HTERT RPE-1 (cell line): ENCODE data around the gene GPR15.

Experiments
- in situ Hi-C: fragments of 300-500 bp; cut with MboI; formaldehyde crosslinking; loops from 4 replicates; pipeline ENCODE4 v1.14.3; 2020; ENCODE audit warnings: low sequenced_read_pairs

Gene GPR15

GRCh38 chr3:98531622-98532274 is at the start of gene GPR15:
GPR15 (plus strand) TSS chr3:98531978; CDS start chr3:98532034, 56 bp downstream.
- in situ Hi-C loops = no loop called here

DNA sequence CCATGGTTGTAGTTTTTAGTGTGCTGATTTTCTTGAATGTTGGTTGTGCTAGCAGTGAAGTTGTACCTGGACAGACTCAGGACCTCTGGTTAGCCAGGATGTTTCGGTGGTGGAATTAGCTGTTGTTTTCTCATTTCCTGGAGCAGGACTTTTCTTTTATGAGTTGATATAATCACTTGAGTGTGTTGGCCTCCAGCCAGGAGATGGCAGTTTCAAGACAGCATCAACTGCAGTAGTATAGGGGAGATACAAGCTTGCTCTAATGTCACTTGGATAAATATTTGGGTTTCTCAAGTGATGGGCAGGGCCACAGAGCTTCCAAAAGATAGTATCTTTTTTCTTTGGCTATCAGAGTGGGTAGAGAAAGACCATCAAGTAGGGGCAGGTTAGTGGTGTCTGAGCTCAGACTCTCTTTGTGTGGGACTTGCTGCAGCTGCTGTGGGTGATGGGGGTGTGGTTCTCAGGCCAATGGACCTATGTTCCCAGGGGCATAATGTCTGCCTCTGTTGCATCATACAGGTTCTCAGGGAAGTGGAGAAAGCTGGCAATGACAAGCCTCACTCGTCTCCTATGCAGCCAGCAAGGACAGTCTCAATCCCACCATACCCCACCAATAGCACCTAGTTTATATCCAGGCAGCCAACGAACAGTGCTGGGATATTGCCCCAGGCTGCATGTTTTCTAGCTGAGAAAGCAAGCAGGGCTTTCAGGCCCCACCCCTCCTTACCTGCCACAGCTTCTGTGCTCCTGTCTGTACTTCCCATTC is 48.9 kb upstream of the GPR15 start:
- in situ Hi-C loops = no loop called here

DNA sequence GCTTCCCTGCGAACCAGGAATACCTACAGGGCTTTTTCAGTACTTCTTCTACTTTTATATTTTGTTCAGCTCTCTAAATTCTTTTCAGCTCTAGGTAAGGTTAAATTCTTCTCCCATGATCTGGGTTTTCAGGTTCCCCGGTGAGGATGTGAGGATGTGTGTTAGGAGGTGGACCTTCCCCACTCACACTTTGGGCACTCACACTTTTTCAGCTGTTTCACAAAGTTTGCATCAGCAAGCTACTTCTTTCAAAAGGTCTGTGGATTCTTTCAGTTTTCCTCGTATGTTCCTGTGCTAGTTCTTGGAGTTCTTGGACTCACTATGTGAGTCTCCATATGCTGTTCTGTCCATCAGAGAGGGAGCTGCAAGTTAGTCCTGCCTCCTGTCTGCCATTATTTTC is 48.2 kb upstream of the GPR15 start:
- in situ Hi-C loops = no loop called here

DNA sequence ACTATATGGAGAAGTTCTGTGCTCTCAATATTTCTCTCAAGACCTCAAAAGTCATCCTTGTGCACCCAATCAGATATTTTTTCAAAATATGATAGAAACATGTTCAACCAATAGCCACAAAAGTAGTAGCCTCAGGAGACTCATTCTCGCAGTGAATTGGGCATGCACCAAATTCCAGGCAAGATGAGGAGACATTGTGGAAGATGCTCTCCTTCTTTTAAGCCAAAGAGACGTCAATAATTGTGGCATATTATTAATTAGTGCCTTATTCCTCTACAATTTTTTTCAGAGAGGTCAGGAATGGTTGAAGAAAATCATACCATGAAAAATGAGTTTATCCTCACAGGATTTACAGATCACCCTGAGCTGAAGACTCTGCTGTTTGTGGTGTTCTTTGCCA is 34.4 kb upstream of the GPR15 start, which contains the start of gene OR5K2:
Gene OR5K2 (plus strand): TSS at position 301 of the 400 bp plus-strand sequence. CDS start 0 bp downstream, at position 301.
- in situ Hi-C loops = no loop called here

- in situ Hi-C loops = no loop called here
These were observed 31.8 kb upstream of the GPR15 start for GRCh38 chr3:98500019-98500418.

DNA sequence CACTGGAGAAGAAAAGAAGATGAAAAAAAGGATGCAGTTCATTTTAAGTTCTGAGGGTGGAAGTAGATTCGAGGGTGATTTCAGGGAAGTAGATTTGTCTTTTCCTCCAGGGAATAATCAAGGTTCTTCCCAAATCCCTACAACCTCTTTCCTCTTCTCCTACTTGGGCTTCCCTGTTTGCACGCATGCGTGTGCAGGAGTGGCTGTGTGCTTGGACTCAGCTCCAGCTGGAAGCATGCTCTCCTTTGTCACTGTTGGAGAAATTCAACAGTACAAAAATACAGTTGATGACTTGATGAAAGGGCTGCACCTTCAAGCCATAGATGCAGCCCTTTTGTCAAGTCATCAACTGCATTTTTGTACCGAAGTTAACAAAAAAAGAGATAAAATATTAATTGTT is 30.5 kb upstream of the GPR15 start:
- in situ Hi-C loops = no loop called here

DNA sequence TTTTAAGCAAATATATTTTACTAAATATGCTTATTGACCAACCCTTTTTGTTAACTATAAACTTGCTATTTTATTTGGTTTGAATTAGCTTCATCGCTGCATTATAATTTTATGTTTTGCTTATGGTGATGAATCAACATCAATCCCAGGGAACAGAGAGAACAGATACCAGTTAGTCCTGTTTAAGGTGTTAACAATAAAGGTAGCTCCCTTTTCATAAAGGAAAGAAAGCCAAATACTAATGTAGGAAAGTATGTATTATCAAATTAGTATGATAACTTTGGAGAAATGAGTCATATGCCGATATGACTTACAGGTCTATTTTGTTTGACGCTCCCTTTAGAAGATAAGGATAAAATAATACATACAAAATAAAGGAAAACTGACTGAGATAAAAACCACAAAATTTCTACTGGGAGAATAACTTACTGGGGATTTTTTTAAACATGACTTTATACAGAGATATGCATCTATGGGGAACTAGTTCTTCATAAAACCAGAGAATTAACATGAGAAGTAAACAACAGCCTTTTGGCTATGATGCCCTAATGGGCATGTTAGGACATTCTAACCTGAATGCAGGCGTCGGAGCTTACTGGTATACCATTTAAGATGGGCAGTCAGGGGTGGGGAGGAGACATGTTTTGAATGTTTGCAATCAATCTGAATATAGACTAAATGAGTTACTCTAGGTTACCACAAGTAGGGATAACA is 29.8 kb upstream of the GPR15 start:
- in situ Hi-C loops = no loop called here

GRCh38 chr3:98504539-98504938 is 27.2 kb upstream of the GPR15 start:
- in situ Hi-C loops = no loop called here

GRCh38 chr3:98508582-98508981 is 23.2 kb upstream of the GPR15 start:
- in situ Hi-C loops = no loop called here

DNA sequence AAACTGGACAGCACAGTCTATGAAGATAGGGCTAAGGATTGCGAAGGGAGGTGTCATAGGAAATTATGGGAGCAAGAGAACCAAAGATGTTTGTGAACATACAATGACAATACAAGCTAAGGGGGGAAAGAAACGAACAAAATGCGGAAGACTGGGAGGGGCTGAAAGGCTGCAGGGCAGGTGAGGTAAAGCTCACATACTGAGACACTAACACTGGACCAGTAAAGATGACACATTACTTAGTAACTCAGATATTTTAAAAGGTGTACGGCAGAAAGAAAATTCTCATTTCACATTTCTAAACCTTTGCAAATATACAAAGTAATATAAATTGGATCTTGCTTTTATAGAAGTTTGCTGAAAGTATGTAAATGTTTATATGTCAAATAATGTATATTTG is 19.2 kb upstream of the GPR15 start:
- in situ Hi-C loops = no loop called here

DNA sequence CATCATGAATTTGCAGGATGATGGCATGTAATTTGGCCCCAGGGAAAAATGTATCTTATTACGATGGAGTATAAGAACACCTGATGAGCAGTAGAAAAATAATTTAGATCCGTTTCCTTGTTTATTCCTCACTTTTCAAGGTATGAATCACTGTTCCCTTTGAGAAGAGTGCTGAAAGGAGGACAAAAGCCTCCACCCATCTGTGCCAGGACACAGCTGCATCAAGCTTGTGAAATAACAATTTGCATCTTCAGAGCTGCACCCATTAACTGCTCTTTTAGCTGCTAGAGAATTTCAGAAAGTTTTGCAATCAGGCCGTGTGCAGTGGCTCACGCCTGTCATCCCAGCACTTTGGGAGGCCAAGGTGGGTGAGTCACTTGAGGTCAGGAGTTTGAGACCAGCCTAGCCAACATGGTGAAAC is 18.7 kb upstream of the GPR15 start:
- in situ Hi-C loops = no loop called here

DNA sequence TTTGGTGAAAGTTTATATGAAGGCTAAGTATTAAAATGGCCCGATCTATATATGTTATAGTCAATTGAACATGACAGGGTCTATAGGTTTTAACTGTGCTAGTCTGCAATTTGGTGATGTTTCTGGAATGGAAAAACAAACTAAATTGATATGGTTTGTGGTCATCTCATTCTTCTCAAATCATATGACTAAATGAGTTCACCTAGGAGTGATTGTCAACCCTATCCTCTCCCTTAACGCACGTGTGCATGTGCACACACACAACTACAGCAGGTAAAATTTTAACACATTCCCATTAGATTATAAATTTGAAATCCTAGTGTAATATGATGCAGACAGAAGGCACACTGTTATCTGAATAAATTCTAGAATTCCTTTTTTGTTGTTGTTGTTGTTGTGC is 18.0 kb upstream of the GPR15 start:
- in situ Hi-C loops = no loop called here

- in situ Hi-C loops = no loop called here
These were observed 16.8 kb upstream of the GPR15 start for GRCh38 chr3:98514948-98515347.

GRCh38 chr3:98518816-98519215 is 13.0 kb upstream of the GPR15 start:
- in situ Hi-C loops = no loop called here

- in situ Hi-C loops = no loop called here
These were observed 12.4 kb upstream of the GPR15 start for GRCh38 chr3:98519351-98519750.

DNA sequence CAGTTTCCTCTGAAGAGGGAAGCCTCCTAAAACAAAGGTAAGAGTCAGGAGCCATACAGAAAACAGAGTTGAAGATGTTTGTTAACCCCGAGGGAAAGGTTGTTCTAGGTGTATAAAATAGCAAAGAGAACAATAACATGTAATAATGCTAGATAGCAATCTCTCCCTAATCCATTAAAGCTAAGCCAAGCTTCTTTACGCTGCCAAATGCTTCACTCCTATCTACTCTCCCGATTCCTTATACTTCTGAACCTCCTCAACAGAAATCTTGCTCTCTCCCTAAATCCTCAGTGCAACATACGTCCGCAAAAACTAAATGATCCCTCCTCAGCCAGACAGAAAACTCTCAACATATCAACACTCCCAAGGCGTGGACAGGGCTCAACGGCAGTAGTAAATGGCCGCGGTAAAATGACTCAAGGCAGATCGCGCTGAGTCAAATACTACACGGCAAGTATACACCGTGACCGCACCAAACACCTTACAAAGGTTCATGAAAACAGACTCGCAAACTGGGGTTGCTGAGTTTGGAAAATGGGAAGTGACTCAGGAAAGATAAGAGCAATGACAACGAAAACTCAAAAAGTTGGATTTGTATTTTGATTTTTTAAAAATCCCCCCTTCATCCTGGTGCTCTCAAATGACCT is 9.8 kb upstream of the GPR15 start:
- in situ Hi-C loops = no loop called here

DNA sequence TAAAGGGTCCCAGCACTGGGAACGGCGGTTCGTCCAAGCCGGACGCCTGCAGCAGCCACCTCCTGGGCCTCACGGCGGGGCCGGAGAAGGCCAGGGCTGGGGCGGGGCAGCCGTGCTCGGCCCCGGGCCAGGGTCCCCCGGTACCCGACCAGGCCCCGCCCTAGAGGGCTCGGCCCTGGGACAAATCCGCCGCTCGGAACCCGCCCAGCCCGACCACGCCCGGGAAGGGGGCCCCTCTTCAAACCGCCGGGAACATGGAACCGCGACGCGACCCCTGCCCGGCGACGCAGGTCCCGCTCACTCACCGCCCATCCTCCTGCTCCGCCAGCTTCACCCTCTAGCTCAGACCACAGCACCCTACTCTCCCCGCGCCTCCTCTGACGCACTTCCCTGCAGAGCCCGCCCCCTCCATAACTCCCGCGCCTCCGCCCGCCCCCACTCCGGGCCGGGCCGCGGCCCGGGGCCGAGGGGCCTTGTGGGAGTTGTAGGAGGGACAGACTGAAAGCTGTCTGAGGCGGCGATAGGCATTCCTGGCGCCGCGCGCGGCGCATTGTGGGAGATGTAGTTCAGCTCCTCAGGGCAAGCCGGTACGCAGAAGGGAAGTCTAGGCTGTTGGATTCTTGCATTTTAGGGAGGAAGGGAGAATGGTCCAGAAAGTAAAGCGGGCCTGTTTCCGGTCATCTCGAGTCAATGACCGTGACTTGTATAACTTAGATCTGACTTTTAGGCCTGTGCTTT is 9.1 kb upstream of the GPR15 start, which contains the start of gene CLDND1:
Gene CLDND1 (minus strand): TSS at position 359 of the 738 bp plus-strand sequence. CDS start 1,478 bp downstream, outside the sequence.
- in situ Hi-C loops = no loop called here

DNA sequence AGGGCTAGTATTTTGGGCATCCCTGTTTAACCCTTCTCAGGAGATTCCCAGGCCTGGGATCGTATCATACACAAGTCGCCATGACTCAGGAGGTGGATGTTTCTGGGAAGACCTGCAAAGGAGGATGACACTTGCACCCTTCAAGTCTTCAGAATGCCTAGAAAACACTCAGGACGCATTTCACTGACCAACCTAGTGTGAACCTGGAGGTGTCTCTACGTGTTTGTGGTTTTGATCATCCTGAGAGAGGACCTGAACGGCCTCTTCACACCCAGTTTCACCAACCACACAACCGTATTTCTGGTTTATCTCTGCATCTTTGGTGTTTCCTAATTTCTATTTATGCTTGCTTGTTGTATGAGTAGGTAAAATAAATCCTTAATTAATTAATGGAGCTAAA is 6.3 kb upstream of the GPR15 start:
- in situ Hi-C loops = no loop called here

- in situ Hi-C loops = no loop called here
These were observed 3.1 kb upstream of the GPR15 start for GRCh38 chr3:98528474-98529346.
